GM10266 (cell line): Measurements from ENCODE around the gene RSBN1L.

Source experiments
- DNase-seq: peaks from one replicate; pipeline ENCODE4 v3.0.0; 2012; ENCODE audit errors: extremely low spot score
- CTCF ChIP-seq: IDR thresholded peaks from 2 replicates; pipeline ENCODE4 v1.5.1; 2012; ENCODE audit warnings: mild to moderate bottlenecking, low read depth; ENCODE audit not compliant: control insufficient read depth, insufficient read depth; ENCODE audit errors: missing control alignments

Gene RSBN1L

GRCh38 chr7:77797734-77798393 lies 101.6 kb downstream of the RSBN1L start:
- no peak for DNase-seq
- no peak for TF ChIP-seq CTCF

- DNase-seq, result peak; percentile 89
- peak; percentile 59 for TF ChIP-seq CTCF
Measured at GRCh38 chr7:77798394-77799077, 102.3 kb downstream of the RSBN1L start, which contains the start of the genes PHTF2 and TMEM60. PHTF2 (plus strand) TSS chr7:77798773. TMEM60 (minus strand) TSS chr7:77798434; CDS start chr7:77794373, 4,061 bp downstream.

GRCh38 chr7:77799078-77799964 lies 103.1 kb downstream of the RSBN1L start:
- peak; percentile 12 for DNase-seq
- no peak for TF ChIP-seq CTCF

GRCh38 chr7:77800158-77800557 lies 103.9 kb downstream of the RSBN1L start:
- TF ChIP-seq CTCF, result no peak
- peak; percentile 40 for DNase-seq

GRCh38 chr7:77800730-77801129 lies 104.5 kb downstream of the RSBN1L start:
- DNase-seq, result no peak
- no peak for TF ChIP-seq CTCF

- TF ChIP-seq CTCF, result no peak
- no peak for DNase-seq
Measured at GRCh38 chr7:77802557-77803405, 106.5 kb downstream of the RSBN1L start.
